ENCODE results near the gene PCAT7. TPM values are rescaled to one million over a fixed set of nuclear protein-coding genes. Genes with fewer than 3 reads are reported as not detected.

The PCAT7 gene
- total RNA-seq, 1 donor from 2014 or later, result not detected

- H3K9me3 Mint-ChIP-seq, result no peaks in the 10 kb centered on the region
- peaks cover 6% of the 10 kb centered on the region for H3K4me1 Mint-ChIP-seq
- H3K4me3 Mint-ChIP-seq, result no peak overlapping the region
- no peaks in the 10 kb centered on the region for H3K36me3 Mint-ChIP-seq (ENCODE audit: low read depth)
- intact Hi-C loops (cut with micrococcal nuclease), result loop anchor here (2.0 kb wide), 1 partner anchor 48 kb away; the partner anchor contains the start of gene PCAT7
- DNase-seq, result no peak
- no peak overlapping the region for H3K27ac Mint-ChIP-seq
- H3K27me3 Mint-ChIP-seq, result peaks cover 21% of the 10 kb centered on the region
These were observed 47.8 kb downstream of the PCAT7 start for GRCh38 chr9:94602666-94603065.

DNA sequence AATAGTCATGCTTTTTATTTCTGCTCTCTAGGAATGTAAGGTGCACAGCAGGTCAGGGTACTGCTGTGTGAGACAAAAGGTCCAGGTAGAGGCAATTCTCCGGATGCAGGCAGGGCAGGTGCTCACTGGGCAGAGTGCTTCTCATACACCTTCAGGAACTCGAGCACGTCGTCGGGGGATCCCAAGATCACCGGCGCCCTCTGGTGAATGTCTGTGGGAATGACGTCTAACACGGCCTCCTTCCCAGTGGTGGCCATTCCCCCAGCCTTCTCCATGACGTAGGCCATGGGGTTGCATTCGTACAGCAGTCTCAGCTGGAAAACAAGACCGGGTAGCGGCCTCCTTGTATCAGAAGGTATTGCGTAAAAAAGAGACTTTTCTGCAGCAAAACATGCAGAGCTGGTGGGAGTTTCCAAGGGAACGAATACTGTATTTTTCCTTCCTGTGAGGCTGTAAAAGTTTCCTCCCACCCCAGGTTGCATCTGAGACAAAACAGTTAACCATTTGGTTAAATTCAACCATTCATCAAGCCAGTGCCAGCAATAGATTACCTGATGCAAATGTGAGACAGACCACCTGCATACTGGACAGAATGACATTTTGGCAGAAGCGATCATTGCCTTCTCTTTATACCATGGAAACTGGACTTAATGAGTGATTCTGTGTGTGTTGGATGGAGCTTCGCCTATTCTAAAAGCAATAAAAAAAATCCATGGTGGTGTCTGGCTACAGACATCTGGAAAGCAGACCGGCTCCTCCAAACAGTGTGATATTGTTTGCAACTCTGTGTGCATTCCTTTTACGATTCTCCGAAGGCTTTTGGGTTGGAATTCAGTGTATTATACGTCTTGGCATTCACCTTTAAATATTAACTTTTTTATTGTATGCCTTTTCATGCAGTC, 48.6 kb downstream of the PCAT7 start:
- intact Hi-C loops (cut with micrococcal nuclease), result loop anchor here (2.0 kb wide), 1 partner anchor 49 kb away; the partner anchor contains the start of gene PCAT7
- Mint-ChIP-seq H3K27me3 (peaks cover 21% of the 10 kb centered on the region), H3K4me3 (no peak overlapping the region), H3K36me3 (ENCODE audit: low read depth) (no peaks in the 10 kb centered on the region), H3K4me1 (peaks cover 6% of the 10 kb centered on the region), H3K9me3 (no peaks in the 10 kb centered on the region), H3K27ac (no peak overlapping the region)
- DNase-seq, result peak; percentile 91

- H3K36me3 Mint-ChIP-seq (ENCODE audit: low read depth), result no peaks in the 10 kb centered on the region
- no peak overlapping the region for H3K4me3 Mint-ChIP-seq
- intact Hi-C loops (cut with micrococcal nuclease), result no loop called here
- DNase-seq, result no peak
- peaks cover 8% of the 10 kb centered on the region for H3K4me1 Mint-ChIP-seq
- H3K27me3 Mint-ChIP-seq, result peaks cover 33% of the 10 kb centered on the region
- no peak overlapping the region for H3K27ac Mint-ChIP-seq
- H3K9me3 Mint-ChIP-seq, result no peaks in the 10 kb centered on the region
These were observed 52.0 kb downstream of the PCAT7 start for GRCh38 chr9:94606646-94607422.

DNA sequence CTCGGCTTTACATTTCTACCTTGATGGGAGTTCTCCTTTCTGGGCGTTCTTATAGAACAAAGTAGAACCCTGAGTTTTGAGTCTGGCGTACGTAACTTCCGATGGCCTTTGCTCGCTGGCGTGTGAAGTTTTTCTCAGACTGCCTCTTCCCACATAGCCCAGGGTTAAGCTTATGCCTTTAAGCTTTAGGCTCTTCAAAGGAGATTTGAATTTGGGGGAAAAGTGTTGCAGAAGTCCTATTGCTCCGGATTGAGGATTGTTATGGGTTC, 52.5 kb downstream of the PCAT7 start:
- intact Hi-C loops (cut with micrococcal nuclease), result no loop called here
- Mint-ChIP-seq H3K36me3 (ENCODE audit: low read depth) (no peaks in the 10 kb centered on the region), H3K4me1 (peaks cover 13% of the 10 kb centered on the region), H3K4me3 (no peak overlapping the region), H3K27ac (no peak overlapping the region), H3K9me3 (no peaks in the 10 kb centered on the region), H3K27me3 (peaks cover 34% of the 10 kb centered on the region)
- DNase-seq, result no peak

DNA sequence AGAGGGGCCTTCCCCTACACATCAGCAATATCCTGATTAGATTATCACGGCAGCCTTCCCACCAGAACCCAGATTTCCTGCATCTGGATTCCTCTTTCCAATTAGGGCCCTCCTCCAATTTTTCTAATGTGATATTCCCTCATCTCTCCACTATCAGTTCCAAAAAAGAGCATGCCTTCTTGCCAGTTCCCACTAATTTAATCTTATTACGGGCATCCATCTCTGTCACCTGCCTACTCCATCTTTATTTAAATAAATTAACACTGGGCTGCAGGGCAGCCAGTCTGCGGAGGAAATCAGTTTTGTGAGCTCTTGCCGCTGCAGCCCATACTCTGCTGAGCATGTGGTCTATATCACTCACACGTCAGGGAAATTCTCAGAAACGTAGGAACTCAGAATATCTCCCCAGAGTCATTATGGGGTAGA, 55.3 kb downstream of the PCAT7 start:
- peaks cover 31% of the 10 kb centered on the region for H3K27me3 Mint-ChIP-seq
- H3K4me1 Mint-ChIP-seq, result peaks cover 7% of the 10 kb centered on the region
- no peak for DNase-seq
- H3K36me3 Mint-ChIP-seq (ENCODE audit: low read depth), result no peaks in the 10 kb centered on the region
- H3K4me3 Mint-ChIP-seq, result no peak overlapping the region
- H3K27ac Mint-ChIP-seq, result no peak overlapping the region
- intact Hi-C loops (cut with micrococcal nuclease), result no loop called here
- H3K9me3 Mint-ChIP-seq, result no peaks in the 10 kb centered on the region

DNA sequence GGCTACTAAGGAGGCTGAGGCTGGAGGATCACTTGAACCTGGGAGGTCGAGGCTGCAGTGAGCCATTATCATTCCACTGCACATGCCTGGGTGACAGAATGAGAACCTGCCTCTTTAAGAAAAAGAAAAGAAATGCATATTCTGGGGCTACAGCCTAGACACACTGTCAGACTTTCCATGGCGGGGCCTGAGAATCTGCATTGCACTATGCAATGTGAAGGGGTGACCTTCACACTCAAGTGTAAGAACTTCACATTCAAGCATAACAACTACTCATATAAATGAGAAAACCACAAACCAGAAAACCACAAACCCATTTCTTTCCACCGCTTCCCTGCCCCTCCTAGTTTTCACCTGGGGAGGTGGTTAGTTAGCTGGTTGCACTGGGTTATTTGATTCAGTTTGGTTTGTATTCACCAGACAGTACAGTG, 56.8 kb downstream of the PCAT7 start:
- H3K4me1 Mint-ChIP-seq, result peaks cover 7% of the 10 kb centered on the region
- peak; percentile 73 for DNase-seq
- no peaks in the 10 kb centered on the region for H3K36me3 Mint-ChIP-seq (ENCODE audit: low read depth)
- peak overlapping the region; percentile 36 for H3K27ac Mint-ChIP-seq
- H3K4me3 Mint-ChIP-seq, result no peak overlapping the region
- no peaks in the 10 kb centered on the region for H3K9me3 Mint-ChIP-seq
- intact Hi-C loops (cut with micrococcal nuclease), result no loop called here
- H3K27me3 Mint-ChIP-seq, result peaks cover 28% of the 10 kb centered on the region

DNA sequence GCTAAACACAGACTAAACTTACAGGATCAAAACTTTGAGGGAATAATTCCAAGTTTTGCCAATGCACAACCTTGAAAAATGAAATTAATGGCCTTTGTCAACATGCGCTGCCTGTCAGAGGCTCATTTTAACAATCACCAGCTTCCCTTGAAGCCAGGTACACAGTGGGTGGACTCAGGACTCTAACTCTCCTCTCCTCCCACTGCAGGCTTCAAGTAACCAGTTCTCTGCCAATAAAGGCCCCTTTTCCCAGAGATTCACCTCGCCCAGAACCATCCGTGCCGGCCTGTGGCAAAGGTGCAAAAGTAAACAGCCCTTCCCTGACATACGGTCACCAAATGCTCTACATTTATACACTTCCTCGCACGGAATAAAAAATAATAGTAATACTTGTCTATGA, 57.2 kb downstream of the PCAT7 start:
- H3K36me3 Mint-ChIP-seq (ENCODE audit: low read depth), result no peaks in the 10 kb centered on the region
- no peaks in the 10 kb centered on the region for H3K9me3 Mint-ChIP-seq
- intact Hi-C loops (cut with micrococcal nuclease), result no loop called here
- H3K4me1 Mint-ChIP-seq, result peaks cover 7% of the 10 kb centered on the region
- peaks cover 27% of the 10 kb centered on the region for H3K27me3 Mint-ChIP-seq
- H3K4me3 Mint-ChIP-seq, result no peak overlapping the region
- DNase-seq, result no peak
- H3K27ac Mint-ChIP-seq, result no peak overlapping the region

DNA sequence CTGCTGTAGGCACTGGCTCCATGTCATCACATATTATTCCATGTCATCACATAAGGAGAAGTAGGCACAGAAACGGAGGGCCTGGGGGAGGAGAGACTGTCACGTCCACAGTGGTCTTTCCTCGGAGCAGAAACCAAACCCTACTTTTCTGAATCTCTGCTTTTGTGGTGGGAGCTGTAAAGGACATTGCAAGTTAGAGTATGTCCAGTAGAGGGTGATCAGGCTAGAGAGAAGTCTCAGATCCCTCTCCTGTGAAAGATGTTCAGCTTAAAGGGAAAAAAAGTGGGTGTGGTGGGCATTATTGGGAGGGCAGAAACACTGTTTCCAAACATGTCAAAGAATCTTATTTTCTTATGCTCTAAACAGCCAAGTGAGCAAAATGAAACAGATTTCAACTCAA, 58.1 kb downstream of the PCAT7 start:
- Mint-ChIP-seq H3K4me1 (peaks cover 7% of the 10 kb centered on the region), H3K36me3 (ENCODE audit: low read depth) (no peaks in the 10 kb centered on the region), H3K27me3 (peaks cover 28% of the 10 kb centered on the region), H3K9me3 (no peaks in the 10 kb centered on the region), H3K27ac (peak overlapping the region; percentile 6), H3K4me3 (no peak overlapping the region)
- DNase-seq, result no peak
- intact Hi-C loops (cut with micrococcal nuclease), result no loop called here

- no peaks in the 10 kb centered on the region for H3K36me3 Mint-ChIP-seq (ENCODE audit: low read depth)
- peaks cover 16% of the 10 kb centered on the region for H3K27me3 Mint-ChIP-seq
- no peaks in the 10 kb centered on the region for H3K4me1 Mint-ChIP-seq
- no peaks in the 10 kb centered on the region for H3K9me3 Mint-ChIP-seq
- no peak overlapping the region for H3K4me3 Mint-ChIP-seq
- no peak for DNase-seq
- no peak overlapping the region for H3K27ac Mint-ChIP-seq
- intact Hi-C loops (cut with micrococcal nuclease), result no loop called here
These were observed 64.1 kb downstream of the PCAT7 start for GRCh38 chr9:94619026-94619425.

Other genes with a start within 250 kb of the PCAT7 start
- not detected in 2 replicates for gene NUTM2F, start 226.4 kb upstream of the PCAT7 start, total RNA-seq
- gene FBP2, start 38.7 kb downstream of the PCAT7 start, total RNA-seq, result not detected in 2 replicates
- not detected in 2 replicates for gene FBP1, start 84.4 kb downstream of the PCAT7 start, total RNA-seq
- 17.9 and 20.7 TPM in 2 replicates for gene AOPEP, start 171.6 kb downstream of the PCAT7 start, total RNA-seq

Measured in activated CD4-positive, alpha-beta T cell treated with anti-CD3 and anti-CD28 coated beads, Interleukin-2, amount 10 ng/mL, durations not matched to agents 24 days and 14 days (primary cell).